ENCODE measurements around the gene IGSF3.

IGSF3 gene

GRCh38 chr1:116667575-116668105, at the start of gene IGSF3:
TSS of gene IGSF3 (minus strand) at chr1:116667733. CDS start at chr1:116666326, 1,407 bp downstream.
- DNase-seq = no peak

DNA sequence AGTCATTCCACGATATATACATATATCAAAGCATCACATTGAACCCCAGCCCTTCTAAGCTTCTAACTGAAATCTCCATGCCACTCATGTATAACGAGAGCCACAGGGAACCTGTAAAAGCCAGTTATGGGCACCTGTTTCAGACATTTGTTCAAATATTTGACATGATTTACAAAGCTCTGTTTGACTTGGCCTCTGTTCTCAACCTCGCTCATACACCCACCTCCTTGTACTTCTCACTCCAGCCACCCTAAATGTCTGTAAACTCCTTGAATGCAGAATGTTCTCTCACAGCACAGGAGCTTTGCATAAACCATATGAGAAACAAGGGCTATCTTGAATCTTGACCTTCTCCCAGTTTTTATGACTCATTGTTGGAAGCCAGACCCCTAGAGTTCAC, 49.8 kb upstream of the IGSF3 start:
- DNase-seq = no peak

- no peak for DNase-seq
These were observed 48.9 kb upstream of the IGSF3 start for GRCh38 chr1:116716391-116716790.

DNA sequence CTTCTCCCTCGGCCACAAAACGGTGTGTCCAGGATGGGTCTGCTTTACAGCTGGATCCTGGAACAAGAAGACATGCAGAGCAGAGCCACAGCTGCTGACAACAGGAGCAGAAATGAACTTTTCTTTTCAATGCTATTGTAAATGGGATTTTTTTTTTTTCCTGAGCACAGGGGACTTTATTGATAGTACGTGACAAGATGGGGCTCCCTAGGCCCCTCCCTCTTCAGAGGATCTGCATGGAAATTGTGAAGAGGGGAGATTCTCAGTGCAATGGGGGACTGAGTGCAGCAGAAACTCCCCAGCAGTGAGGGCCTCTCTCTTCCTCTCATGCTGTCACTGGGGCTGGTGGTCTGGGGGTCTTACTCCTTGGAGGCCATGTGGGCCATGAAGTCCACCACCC, 45.9 kb upstream of the IGSF3 start:
- DNase-seq = no peak

GRCh38 chr1:116712510-116712909, 45.0 kb upstream of the IGSF3 start:
- no peak for DNase-seq

GRCh38 chr1:116711263-116711840, 43.8 kb upstream of the IGSF3 start:
- DNase-seq = no peak

- no peak for DNase-seq
These were observed 43.1 kb upstream of the IGSF3 start for GRCh38 chr1:116710420-116711262.

DNA sequence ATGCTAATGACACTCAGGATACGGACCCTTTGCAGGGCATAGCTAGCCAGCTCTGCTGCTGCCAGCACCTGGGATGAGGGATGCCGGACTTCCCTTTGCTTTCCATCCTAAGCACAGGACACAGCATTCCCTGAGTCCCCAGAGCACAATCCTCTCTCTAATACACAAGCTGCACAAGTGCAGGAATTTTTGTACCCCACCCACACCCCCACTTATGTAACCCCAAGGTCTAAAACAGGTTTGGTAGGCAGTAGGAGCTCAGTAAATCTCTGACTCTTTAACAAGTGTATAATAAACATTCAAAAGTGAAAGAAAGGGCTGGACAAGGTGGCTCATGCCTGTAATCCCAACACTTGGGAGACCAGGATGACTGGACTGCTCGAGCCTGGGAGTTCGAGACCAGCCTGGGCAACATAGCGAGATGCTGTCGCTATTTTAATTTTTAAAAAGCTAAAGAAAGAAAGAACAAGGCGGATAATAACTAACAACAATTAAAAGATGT, 42.2 kb upstream of the IGSF3 start:
- no peak for DNase-seq

DNA sequence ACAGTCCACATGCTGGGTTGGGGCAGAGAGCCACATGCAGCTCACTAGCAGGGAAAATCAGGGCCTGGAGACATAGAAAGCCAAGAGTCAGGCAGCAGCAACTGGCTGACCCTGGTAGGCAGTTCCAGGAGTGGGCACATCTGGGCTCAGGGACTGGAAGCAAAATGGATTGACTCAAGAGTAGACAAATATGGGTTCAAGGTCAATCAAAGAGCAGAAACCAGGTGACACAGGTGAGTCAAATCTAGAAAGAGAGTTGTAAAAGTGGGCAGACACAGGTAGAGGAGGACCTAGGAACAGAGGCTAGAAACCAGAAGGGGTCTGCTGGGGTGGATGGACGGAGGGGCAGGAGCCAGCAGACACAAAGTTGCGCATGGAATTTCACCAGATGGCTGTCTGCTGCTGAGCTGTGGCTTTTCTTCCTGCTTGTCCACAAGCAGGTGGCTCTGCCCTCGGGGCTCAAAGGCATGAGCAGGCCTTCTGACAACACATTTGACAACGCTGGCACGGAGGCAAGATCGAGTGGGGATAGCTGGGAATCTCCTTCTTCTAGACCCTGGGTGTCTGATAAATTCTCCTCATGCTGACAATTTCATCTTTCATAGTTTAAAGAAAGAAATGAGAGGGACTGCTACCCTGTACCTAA, 40.8 kb upstream of the IGSF3 start:
- no peak for DNase-seq

DNA sequence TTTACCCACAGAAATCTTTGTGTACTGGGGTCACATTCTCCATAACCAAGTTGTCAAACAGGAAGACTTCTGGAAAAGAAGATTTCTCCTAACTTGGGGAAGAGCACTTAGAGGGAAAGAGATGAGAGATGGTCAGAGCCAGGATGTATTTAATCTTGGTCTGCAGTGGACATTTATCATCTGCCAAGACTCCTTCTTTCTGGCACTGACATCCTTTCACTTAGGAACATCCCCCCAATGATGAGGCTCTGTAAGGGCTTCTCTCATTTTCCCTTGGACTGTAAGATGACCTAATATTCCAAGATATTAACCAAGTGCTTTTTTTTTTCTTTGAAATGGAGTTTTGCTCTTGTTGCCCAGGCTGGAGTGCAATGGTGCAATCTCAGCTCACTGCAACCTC, 39.3 kb upstream of the IGSF3 start:
- DNase-seq = no peak

GRCh38 chr1:116706123-116706522, 38.6 kb upstream of the IGSF3 start:
- DNase-seq = no peak

DNA sequence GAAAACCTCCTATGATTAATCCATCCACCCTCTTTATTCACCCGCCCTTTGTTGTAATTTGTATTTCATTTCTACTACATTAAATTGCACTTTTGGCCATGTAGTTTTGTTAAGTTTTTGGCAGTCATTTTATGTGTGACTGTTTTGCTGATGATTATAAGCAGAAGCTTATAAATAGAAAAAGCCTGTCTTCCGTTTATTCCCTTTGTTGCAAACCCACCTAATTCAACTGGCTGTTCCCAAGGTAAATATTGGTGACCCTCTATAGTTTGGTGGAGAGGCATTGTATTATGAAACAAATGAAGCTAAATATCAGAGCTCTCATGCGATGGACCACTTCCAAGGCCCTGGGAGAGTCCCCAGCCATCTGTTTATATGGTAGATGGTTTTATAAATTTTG, 36.7 kb upstream of the IGSF3 start:
- no peak for DNase-seq

DNA sequence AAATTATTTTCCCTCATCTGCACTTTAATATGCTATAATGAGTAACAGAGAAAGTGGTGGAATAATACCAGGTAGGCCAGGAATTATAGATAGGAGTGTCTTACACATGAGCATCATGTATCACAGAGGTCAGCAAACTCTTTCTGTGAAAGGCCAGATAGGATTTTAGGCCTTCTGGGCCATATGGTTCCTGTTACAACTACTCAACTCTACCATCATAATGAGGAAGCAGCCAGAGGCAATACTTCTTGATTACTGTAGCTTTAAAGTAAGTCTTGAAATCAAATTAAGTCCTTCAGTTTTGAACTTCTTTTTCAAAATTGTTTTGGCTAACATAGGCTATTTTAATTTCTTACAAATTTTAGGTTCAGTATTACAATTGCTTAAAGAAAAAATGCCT, 32.1 kb upstream of the IGSF3 start:
- DNase-seq = no peak

GRCh38 chr1:116698244-116698595, 30.7 kb upstream of the IGSF3 start:
- DNase-seq = no peak

GRCh38 chr1:116697548-116698243, 30.2 kb upstream of the IGSF3 start:
- DNase-seq = no peak

DNA sequence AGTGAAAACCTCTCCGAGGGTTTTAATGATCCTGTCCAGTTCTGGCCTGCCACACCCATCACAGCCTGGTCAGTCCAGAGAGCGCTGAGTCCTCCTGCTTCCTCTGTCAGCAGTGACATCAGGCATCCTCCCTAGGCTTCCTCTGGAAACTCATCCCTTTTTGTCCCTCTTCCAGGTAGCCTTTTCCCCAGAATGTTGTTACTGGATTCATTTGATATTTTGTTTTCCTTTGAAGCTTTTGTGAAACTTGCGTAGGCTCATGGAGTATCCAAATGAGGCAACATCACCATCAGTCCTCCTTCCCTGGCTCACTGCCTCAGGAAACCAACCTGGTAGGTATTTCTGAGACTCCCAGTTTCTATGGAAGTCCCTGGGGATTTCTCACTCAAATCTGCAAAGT, 27.0 kb upstream of the IGSF3 start:
- no peak for DNase-seq

DNA sequence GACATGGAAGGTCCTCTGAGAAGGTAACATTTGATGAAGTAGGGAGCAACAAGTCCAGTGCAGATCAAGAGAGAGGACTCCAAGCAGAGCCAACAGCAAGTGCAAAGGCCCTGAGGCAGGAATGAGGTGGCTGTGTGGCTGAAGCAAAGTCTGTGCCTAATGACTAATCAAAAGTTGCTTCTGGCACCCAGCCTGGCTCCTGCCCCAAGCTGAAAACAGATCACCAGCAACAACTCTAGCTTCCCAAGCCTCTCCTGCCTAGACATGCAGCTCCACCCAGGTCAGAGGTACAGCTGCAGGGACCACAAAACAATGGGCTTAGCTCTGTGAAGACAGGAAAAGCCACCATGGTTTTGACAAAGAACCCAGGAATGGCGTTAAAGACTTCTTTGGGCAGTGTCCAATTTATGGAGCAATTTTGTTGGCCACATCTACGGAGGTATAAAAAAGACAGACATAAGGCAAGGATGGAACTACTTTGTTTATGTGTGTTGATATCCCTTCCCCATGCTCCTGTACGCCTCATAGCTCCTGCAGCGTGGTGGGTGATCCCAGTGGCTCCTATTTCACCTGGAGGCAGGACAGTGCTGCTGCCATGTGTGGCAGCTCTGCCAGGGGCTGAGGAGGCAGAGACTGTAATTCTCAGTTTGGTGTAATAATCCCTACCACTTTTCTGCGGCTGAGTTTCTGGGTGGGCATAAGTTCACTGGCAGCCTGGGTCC, 26.4 kb upstream of the IGSF3 start:
- no peak for DNase-seq

GRCh38 chr1:116692879-116693278, 25.3 kb upstream of the IGSF3 start:
- DNase-seq = no peak

- DNase-seq = no peak
These were observed 23.4 kb upstream of the IGSF3 start for GRCh38 chr1:116690849-116691406.

GRCh38 chr1:116690396-116690848, 22.9 kb upstream of the IGSF3 start:
- no peak for DNase-seq

- DNase-seq = no peak
These were observed 19.3 kb upstream of the IGSF3 start for GRCh38 chr1:116686723-116687352.

- DNase-seq = no peak
These were observed 18.6 kb upstream of the IGSF3 start for GRCh38 chr1:116686175-116686574.

Measured in NCI-H524 treated with DMSO at 0.1 percent for 48 hours (cell line).